ENCODE data around the gene ADAM23.
A peak's percentile ranks its signal among the peaks of the same experiment; 100 is the strongest.
"Not testable (repeated sequence)": the region's sequence is repeated elsewhere in the genome, so short reads cannot be mapped to it uniquely, and the experiment has no call there.

ADAM23 gene

GRCh38 chr2:206442833-206443734, at the start of gene ADAM23:
Gene ADAM23 (plus strand): TSS chr2:206443532. CDS start chr2:206443867, 335 bp downstream.
- TF ChIP-seq CTCF (IDR thresholded peaks at IDR 0.05; ENCODE audit: low read depth, low read length, missing control alignments), result no peak

GRCh38 chr2:206396211-206396610, 47.1 kb upstream of the ADAM23 start:
- H3K4me3 ChIP-seq (replicated peaks; ENCODE audit: low read depth, low read length), result no peak overlapping the region
- no peak for TF ChIP-seq CTCF (IDR thresholded peaks at IDR 0.05; ENCODE audit: low read depth, low read length, missing control alignments)
- DNase-seq (ENCODE audit: extremely low read depth, low read depth), result no peak

More at GRCh38 chr2:206442833-206443734, at the start of gene ADAM23:
- no peak for DNase-seq (ENCODE audit: extremely low read depth, low read depth)
- H3K4me3 ChIP-seq (replicated peaks; ENCODE audit: low read depth, low read length), result peak within 1 kb of the TSS; percentile 37

- not testable (repeated sequence) for DNase-seq (ENCODE audit: extremely low read depth, low read depth); H3K4me3 ChIP-seq (replicated peaks; ENCODE audit: low read depth, low read length)
These were observed 40.3 kb upstream of the ADAM23 start for GRCh38 chr2:206402956-206403569.

GRCh38 chr2:206408323-206409320, 34.7 kb upstream of the ADAM23 start:
- no peak for TF ChIP-seq CTCF (IDR thresholded peaks at IDR 0.05; ENCODE audit: low read depth, low read length, missing control alignments)
- DNase-seq (ENCODE audit: extremely low read depth, low read depth), result no peak
- H3K4me3 ChIP-seq (replicated peaks; ENCODE audit: low read depth, low read length), result no peak overlapping the region

- TF ChIP-seq CTCF (IDR thresholded peaks at IDR 0.05; ENCODE audit: low read depth, low read length, missing control alignments), result no peak
- H3K4me3 ChIP-seq (replicated peaks; ENCODE audit: low read depth, low read length), result no peak overlapping the region
- no peak for DNase-seq (ENCODE audit: extremely low read depth, low read depth)
These were observed 32.6 kb upstream of the ADAM23 start for GRCh38 chr2:206410714-206411113.

- DNase-seq (ENCODE audit: extremely low read depth, low read depth), result no peak
- H3K4me3 ChIP-seq (replicated peaks; ENCODE audit: low read depth, low read length), result no peak overlapping the region
- no peak for TF ChIP-seq CTCF (IDR thresholded peaks at IDR 0.05; ENCODE audit: low read depth, low read length, missing control alignments)
These were observed 27.6 kb upstream of the ADAM23 start for GRCh38 chr2:206415618-206416243.

Data from HFF-Myc (cell line).